HFF-Myc (cell line): ENCODE results near the gene MRPS5.

Experiments
- DNase-seq: peaks from one replicate; pipeline ENCODE4 v3.0.0-alpha.2; 2011; ENCODE audit warnings: low read depth; ENCODE audit errors: extremely low read depth
- H3K4me3 ChIP-seq: replicated peaks from 2 replicates; pipeline ENCODE4 v1.5.1; 2011; ENCODE audit warnings: low read depth, mild to moderate bottlenecking, control low read depth, low read length
- TF ChIP-seq, protein P1 (sequence below): IDR thresholded peaks from 2 replicates; pipeline ENCODE4 v1.5.1; 2012; ENCODE audit warnings: mild to moderate bottlenecking, low read depth, low read length, control low read depth; ENCODE audit errors: missing control alignments

MRPS5 gene

DNA sequence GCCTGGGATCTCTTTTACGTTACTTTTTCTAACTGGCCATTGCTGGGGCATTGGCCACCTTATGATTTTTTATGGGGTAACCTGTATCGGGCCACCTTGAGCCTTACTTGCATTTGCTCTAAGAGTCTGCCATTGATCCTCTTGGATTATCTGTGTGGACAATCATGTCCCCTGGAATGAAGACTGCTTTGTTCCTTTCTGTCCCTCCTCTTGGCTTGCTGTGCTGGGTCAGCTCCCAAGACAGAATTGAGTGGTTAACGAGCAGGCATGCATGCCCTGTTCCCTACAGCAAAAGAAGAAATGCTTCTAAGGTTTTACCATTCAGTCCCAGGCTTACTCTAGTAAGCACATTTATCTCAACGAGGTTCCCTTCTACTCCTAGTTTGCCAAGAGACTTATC, 49.8 kb downstream of the MRPS5 start:
- TF ChIP-seq, protein P1, sequence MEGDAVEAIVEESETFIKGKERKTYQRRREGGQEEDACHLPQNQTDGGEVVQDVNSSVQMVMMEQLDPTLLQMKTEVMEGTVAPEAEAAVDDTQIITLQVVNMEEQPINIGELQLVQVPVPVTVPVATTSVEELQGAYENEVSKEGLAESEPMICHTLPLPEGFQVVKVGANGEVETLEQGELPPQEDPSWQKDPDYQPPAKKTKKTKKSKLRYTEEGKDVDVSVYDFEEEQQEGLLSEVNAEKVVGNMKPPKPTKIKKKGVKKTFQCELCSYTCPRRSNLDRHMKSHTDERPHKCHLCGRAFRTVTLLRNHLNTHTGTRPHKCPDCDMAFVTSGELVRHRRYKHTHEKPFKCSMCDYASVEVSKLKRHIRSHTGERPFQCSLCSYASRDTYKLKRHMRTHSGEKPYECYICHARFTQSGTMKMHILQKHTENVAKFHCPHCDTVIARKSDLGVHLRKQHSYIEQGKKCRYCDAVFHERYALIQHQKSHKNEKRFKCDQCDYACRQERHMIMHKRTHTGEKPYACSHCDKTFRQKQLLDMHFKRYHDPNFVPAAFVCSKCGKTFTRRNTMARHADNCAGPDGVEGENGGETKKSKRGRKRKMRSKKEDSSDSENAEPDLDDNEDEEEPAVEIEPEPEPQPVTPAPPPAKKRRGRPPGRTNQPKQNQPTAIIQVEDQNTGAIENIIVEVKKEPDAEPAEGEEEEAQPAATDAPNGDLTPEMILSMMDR, result no peak
- H3K4me3 ChIP-seq, result no peak overlapping the region
- DNase-seq, result no peak

DNA sequence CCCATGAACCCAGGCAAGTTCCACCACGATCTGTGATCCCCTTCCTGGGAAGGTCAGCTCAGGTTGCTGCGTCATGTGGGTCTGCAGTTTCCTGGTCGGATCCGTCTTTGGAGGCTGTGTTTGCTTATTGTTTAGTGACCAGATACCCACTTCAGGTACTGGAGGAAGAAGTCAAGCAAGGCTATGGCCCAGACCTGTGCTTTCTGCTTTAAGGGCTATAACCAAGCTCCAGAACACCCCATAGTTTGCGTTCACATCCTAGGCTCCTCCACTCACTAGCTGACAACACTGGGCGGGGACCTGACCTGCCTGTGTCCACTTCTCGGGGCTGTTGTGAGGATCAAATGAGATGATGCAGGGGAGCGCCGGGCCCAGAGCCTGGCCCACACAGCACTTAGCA, 52.1 kb downstream of the MRPS5 start:
- TF ChIP-seq, protein P1, result no peak
- no peak overlapping the region for H3K4me3 ChIP-seq
- DNase-seq, result no peak

DNA sequence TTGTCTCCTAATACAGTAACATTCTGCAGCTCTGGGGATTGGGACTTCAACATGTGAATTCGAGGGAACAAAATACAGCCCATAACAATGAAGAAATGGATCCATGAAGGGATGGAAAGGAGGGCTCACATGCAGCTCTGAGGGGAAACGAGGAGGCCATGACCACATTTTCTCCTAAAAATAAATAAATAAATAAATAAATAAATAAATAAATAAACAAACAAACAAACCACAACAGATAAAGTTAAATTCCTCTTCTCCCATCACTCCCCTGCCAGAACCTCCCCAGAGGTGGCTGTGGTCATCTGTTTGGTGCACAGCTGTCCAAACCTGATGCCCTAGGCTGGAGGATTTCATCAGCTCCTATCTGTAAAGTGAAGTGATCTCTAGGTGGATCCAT, 53.4 kb downstream of the MRPS5 start:
- no peak overlapping the region for H3K4me3 ChIP-seq
- DNase-seq, result no peak
- TF ChIP-seq, protein P1, result no peak

DNA sequence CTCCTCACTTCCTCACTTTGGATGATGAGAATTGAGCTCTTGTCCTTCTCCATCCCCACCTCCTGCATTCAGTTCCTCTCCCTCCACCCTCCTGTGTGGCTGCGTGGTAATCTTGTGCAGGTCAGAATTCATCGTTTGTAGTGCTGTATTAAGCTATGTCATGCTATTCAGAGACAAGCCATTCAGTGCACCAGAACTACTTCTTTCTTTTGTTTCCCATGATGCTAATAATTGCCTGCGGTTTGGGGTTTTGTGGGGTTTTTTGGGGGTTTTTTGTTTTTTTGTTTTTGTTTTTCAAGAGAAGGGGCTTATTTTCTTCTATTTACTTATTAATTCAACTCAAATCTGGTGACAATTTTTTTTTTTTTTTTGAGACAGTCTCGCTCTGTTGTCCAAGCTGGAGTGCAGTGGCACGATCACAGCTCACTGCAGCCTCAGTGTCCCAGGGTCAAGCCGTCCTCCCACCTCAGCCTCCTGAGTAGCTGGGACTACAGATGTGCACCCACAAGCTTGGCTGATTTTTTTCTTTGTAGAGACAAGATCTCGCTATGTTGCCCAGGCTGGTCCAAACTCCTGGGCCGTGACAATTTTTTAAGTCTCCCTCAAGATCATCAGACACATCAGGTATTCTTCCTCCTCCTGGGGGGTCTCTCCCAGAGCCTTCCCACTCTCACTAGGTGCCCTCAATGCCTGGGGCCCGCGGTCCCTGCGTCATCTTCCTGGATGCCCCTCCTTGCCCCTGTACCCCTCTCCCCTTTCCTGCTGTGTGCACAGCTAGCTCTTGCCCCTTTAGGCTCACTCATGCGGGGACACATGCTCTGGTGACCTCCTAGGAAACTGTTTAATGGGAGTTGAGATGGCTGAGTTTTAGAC, 58.3 kb downstream of the MRPS5 start:
- DNase-seq, result no peak
- TF ChIP-seq, protein P1, result no peak
- H3K4me3 ChIP-seq, result no peak overlapping the region

DNA sequence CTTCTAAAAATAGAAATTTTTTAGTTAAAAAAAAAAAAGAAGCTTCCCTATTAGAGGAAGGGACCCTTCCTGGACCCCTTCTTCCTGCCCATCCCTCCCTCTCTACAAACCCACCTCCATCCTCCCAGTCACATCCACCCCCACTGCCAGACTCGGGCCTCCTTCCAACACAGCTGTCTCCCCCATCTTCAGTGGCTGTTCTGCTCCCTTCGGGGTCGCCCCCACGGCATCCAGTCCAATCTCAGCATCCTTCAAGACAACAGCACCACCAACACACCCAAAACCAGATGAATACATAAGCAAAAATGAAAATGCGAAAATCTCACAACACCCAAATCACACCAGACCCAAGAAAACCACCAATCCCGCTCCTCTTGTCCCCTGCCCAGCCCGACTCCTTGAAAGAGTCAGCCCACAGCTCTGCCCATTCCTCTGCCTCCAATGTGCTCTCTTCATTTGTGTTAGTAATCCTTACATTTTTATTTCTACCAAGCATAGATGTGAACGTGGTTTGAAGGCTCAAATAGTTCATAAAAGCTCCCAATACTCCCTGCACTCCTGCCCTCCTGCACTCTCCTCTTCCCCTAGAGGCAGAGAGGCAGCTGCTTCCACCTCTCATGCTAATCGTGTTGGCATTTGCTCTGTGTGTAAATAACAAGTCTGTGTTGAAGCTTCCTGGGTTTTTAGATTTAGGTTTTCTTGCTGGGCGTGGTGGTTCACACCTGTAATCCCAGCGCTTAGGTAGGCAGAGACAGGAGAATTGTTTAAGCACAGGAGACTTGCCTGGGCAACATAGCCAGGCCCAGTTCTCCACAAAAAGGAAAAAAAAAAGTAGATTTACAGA, 59.1 kb downstream of the MRPS5 start:
- no peak overlapping the region for H3K4me3 ChIP-seq
- TF ChIP-seq, protein P1, result no peak
- DNase-seq, result no peak

DNA sequence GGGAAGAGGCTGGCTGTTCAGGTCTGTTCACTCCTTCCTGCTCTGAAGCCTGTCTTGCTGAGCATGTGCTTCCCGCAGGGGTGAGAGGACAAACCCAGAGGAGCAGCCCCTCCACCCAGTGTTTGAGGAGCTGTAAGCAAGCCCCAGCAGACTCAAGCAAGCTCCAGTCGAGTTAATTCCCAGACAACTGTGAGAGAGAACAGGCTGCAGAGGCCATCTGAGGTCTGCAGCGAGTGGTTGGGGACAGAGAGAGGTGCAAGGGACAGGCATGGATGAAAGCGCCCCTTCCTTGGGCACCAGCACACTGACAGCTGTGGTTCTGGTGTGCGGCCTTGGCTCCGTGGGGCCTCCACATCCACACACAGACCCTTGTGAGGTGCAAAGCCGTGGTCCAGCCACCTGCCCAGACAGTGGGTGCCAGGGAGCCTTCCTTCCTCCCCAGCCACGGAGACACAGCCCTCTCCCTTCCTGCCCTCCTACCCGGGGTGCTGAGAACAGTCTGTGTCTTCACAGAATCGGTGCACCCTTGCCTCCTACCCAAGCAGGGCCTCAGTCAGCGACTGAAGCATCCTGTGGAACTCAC, 59.9 kb downstream of the MRPS5 start:
- no peak for DNase-seq
- TF ChIP-seq, protein P1, result no peak
- no peak overlapping the region for H3K4me3 ChIP-seq
